Stomach (tissue), 4 donors: ENCODE data around the gene ARFGAP3.

ENCODE experiments used
- CTCF ChIP-seq, 7 experiments: fragments of 450-650 bp in 4 of 7; fragments of 200-600 bp in 3 of 7; sonication (generic) in 3 of 7; IDR thresholded peaks; one replicate each; pipeline ENCODE4 v1.5.1; 2016 to 2019; ENCODE audit warnings: antibody characterized with exemption in 7 of 7, control low read depth in 2 of 7, mild to moderate bottlenecking in 1 of 7
- EP300 ChIP-seq: sonication (generic); formaldehyde crosslinking; IDR thresholded peaks from one replicate; pipeline ENCODE4 v1.6.1; 2017; ENCODE audit warnings: antibody characterized with exemption
- POLR2AphosphoS5 ChIP-seq, 3 donors: sonication (generic); formaldehyde crosslinking; IDR thresholded peaks; one replicate each; pipeline ENCODE4 v1.6.1; 2016; ENCODE audit warnings: antibody characterized with exemption in 3 of 3

DNA sequence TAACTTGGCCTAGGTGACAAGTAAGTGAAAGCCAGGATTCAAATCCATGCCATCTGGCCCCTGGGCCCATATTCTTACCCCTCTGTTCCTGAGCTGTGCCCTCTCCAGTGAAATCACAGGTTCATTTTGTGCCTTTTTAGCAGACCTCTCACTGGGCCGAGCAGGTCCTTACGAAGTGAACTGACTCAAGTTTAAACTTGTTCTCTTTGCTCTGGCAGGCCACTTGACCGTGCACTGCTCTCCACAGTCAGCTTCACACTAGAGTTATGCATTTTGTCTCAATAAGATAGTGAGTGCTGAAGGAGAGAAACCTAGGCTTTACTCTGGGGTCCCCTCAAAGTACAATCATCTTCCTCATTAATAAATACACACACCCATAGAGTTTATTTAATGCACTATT, 40.7 kb downstream of the ARFGAP3 start:
- TF ChIP-seq POLR2AphosphoS5 (IDR thresholded peaks at IDR 0.05) = no peak
- TF ChIP-seq CTCF (IDR thresholded peaks at IDR 0.05) = no peak
- no peak for TF ChIP-seq EP300
